ENCODE measurements around the gene XRCC1. TPM values are rescaled to one million over a fixed set of nuclear protein-coding genes. Genes with fewer than 3 reads are reported as not detected.

XRCC1 gene
- total and polyA plus RNA-seq, 4 experiments from 2014 or later: 16.3 to 41.0 (median 31.2) TPM

- POLR2A ChIA-PET (ENCODE audit: partially characterized antibody): no interaction called here
- H3K36me3 Mint-ChIP-seq: peaks cover 52 to 62% of the 10 kb centered on the region in 2 donors
- no peak for DNase-seq
- CTCF ChIA-PET (ENCODE audit: partially characterized antibody): interaction anchor here (1.2 kb wide), 1 partner anchor 54 kb away, joined by 5 read pairs; no protein-coding TSS in a partner anchor
- Histone ChIP-seq H3K4me1 (ENCODE audit: insufficient read depth, low read length) (no peaks in the 10 kb centered on the region), H3K36me3 (ENCODE audit: insufficient read depth, low read length) (peaks cover 48% of the 10 kb centered on the region), H3K27me3 (ENCODE audit: insufficient read depth, low read length) (no peaks in the 10 kb centered on the region), H3K27ac (ENCODE audit: low read depth, low read length) (no peak overlapping the region), H3K9me3 (ENCODE audit: control insufficient read depth in 1 of 2, low read length in 2 of 2) (no peaks in the 10 kb centered on the region), H3K4me3 (ENCODE audit: low read length in 2 of 2) (no peak overlapping the region)
- no peaks in the 10 kb centered on the region for H3K27me3 Mint-ChIP-seq
- H3K4me3 Mint-ChIP-seq: no peak overlapping the region
- peaks cover 0 to 3% (median under 1%) of the 10 kb centered on the region in 4 donors for H3K4me1 Mint-ChIP-seq
- peak overlapping the region in 2 of 7 donors; percentile 13 to 46 for H3K27ac Mint-ChIP-seq
- intact Hi-C loops (cut with micrococcal nuclease): no loop called here
- H3K9me3 Mint-ChIP-seq: peaks cover 0 to 12% (median 3%) of the 10 kb centered on the region in 8 donors
Measured at GRCh38 chr19:43540381-43540780, 34.9 kb downstream of the XRCC1 start.

GRCh38 chr19:43538922-43539321, 36.4 kb downstream of the XRCC1 start:
- no peak overlapping the region for H3K27ac Mint-ChIP-seq
- Histone ChIP-seq H3K4me3 (ENCODE audit: low read length in 2 of 2) (no peak overlapping the region), H3K4me1 (ENCODE audit: insufficient read depth, low read length) (peaks cover 1% of the 10 kb centered on the region), H3K36me3 (ENCODE audit: insufficient read depth, low read length) (peaks cover 34% of the 10 kb centered on the region), H3K27me3 (ENCODE audit: insufficient read depth, low read length) (no peaks in the 10 kb centered on the region), H3K27ac (ENCODE audit: low read depth, low read length) (no peak overlapping the region), H3K9me3 (ENCODE audit: control insufficient read depth in 1 of 2, low read length in 2 of 2) (no peaks in the 10 kb centered on the region)
- H3K27me3 Mint-ChIP-seq: no peaks in the 10 kb centered on the region
- no peak for DNase-seq
- ChIA-PET POLR2A (ENCODE audit: partially characterized antibody) (no interaction called here), CTCF (ENCODE audit: partially characterized antibody) (interaction anchor here (1.0 to 1.8 kb wide), 2 partner anchors 17 to 56 kb away, joined by 3 to 10 read pairs; no protein-coding TSS in a partner anchor)
- H3K9me3 Mint-ChIP-seq: peaks cover 0 to 12% (median 3%) of the 10 kb centered on the region in 8 donors
- peaks cover 0 to 8% (median 3%) of the 10 kb centered on the region in 4 donors for H3K4me1 Mint-ChIP-seq
- H3K36me3 Mint-ChIP-seq: peaks cover 49 to 53% of the 10 kb centered on the region in 2 donors
- H3K4me3 Mint-ChIP-seq: no peak overlapping the region
- intact Hi-C loops (cut with micrococcal nuclease): no loop called here

- H3K36me3 ChIP-seq (ENCODE audit: insufficient read depth, low read length): peaks cover 11% of the 10 kb centered on the region
- Mint-ChIP-seq H3K4me1 (peaks cover 10 to 22% (median 15%) of the 10 kb centered on the region in 4 donors), H3K36me3 (peaks cover 24 to 35% of the 10 kb centered on the region in 2 donors), H3K27me3 (no peaks in the 10 kb centered on the region), H3K4me3 (peak overlapping the region in 3 of 8 donors; percentile 12 to 69 (median 43)), H3K27ac (peak overlapping the region in 6 of 7 donors; percentile 57 to 95 (median 85)), H3K9me3 (peaks cover 0 to 12% (median 3%) of the 10 kb centered on the region in 8 donors)
- CTCF ChIA-PET (ENCODE audit: partially characterized antibody): interaction anchor here (0.6 to 21.6 kb wide), 10 partner anchors 9 to 96 kb away, joined by 3 to 835 read pairs (median 6); partner anchors contain the start of genes IRGQ and ZNF576
- no peaks in the 10 kb centered on the region for H3K27me3 ChIP-seq (ENCODE audit: insufficient read depth, low read length)
- POLR2A ChIA-PET (ENCODE audit: partially characterized antibody): interaction anchor here (1.1 to 2.8 kb wide), 4 partner anchors 21 to 71 kb away, joined by 3 to 19 read pairs (median 10); partner anchors contain the start of genes IRGQ, PHLDB3 and ZNF576
- H3K9me3 ChIP-seq (ENCODE audit: control insufficient read depth in 1 of 2, low read length in 2 of 2): no peaks in the 10 kb centered on the region
- H3K27ac ChIP-seq (ENCODE audit: low read depth, low read length): no peak overlapping the region
- peaks cover 17% of the 10 kb centered on the region for H3K4me1 ChIP-seq (ENCODE audit: insufficient read depth, low read length)
- H3K4me3 ChIP-seq (ENCODE audit: low read length in 2 of 2): no peak overlapping the region
- intact Hi-C loops (cut with micrococcal nuclease): loop anchor here (2.0 to 5.0 kb wide), 2 partner anchors 20 to 42 kb away; partner anchors contain the start of genes PINLYP and XRCC1
- peak in 2 of 5 donors; percentile 11 to 39 for DNase-seq
Measured at GRCh38 chr19:43534816-43535761, 40.2 kb downstream of the XRCC1 start.

GRCh38 chr19:43534305-43534815, 41.0 kb downstream of the XRCC1 start:
- Histone ChIP-seq H3K27me3 (ENCODE audit: insufficient read depth, low read length) (no peaks in the 10 kb centered on the region), H3K4me3 (ENCODE audit: low read length in 2 of 2) (no peak overlapping the region), H3K4me1 (ENCODE audit: insufficient read depth, low read length) (peaks cover 17% of the 10 kb centered on the region), H3K27ac (ENCODE audit: low read depth, low read length) (peak overlapping the region; percentile 53), H3K36me3 (ENCODE audit: insufficient read depth, low read length) (peaks cover 9% of the 10 kb centered on the region), H3K9me3 (ENCODE audit: control insufficient read depth in 1 of 2, low read length in 2 of 2) (no peaks in the 10 kb centered on the region)
- Mint-ChIP-seq H3K27me3 (no peaks in the 10 kb centered on the region), H3K4me1 (peaks cover 10 to 22% (median 15%) of the 10 kb centered on the region in 4 donors), H3K36me3 (peaks cover 20 to 31% of the 10 kb centered on the region in 2 donors), H3K4me3 (peak overlapping the region; percentile 91 to 99 (median 98)), H3K9me3 (peaks cover 0 to 11% (median 3%) of the 10 kb centered on the region in 8 donors), H3K27ac (peak overlapping the region; percentile 95 to 99 (median 98))
- intact Hi-C loops (cut with micrococcal nuclease): loop anchor here (2.0 to 5.0 kb wide), 2 partner anchors 20 to 43 kb away; partner anchors contain the start of genes PINLYP and XRCC1
- ChIA-PET POLR2A (ENCODE audit: partially characterized antibody) (interaction anchor here (1.1 to 4.0 kb wide), 11 partner anchors 10 to 96 kb away, joined by 3 to 31 read pairs (median 15); partner anchors contain the start of genes IRGQ, PHLDB3, PINLYP and XRCC1), CTCF (ENCODE audit: partially characterized antibody) (interaction anchor here (1.0 to 21.6 kb wide), 5 partner anchors 10 to 96 kb away, joined by 3 to 835 read pairs (median 40); partner anchors contain the start of genes IRGQ and ZNF576)
- DNase-seq: no peak

GRCh38 chr19:43533546-43534304, 41.6 kb downstream of the XRCC1 start:
- peaks cover 2% of the 10 kb centered on the region for H3K36me3 ChIP-seq (ENCODE audit: insufficient read depth, low read length)
- Mint-ChIP-seq H3K4me1 (peaks cover 10 to 22% (median 15%) of the 10 kb centered on the region in 4 donors), H3K9me3 (peaks cover 0 to 5% (median 0%) of the 10 kb centered on the region in 8 donors), H3K36me3 (peaks cover 13 to 26% of the 10 kb centered on the region in 2 donors), H3K27me3 (no peaks in the 10 kb centered on the region), H3K27ac (peak overlapping the region; percentile 95 to 99 (median 98)), H3K4me3 (peak overlapping the region; percentile 91 to 99 (median 98))
- H3K27me3 ChIP-seq (ENCODE audit: insufficient read depth, low read length): no peaks in the 10 kb centered on the region
- H3K9me3 ChIP-seq (ENCODE audit: control insufficient read depth in 1 of 2, low read length in 2 of 2): no peaks in the 10 kb centered on the region
- peak; percentile 87 to 98 (median 91) for DNase-seq
- H3K27ac ChIP-seq (ENCODE audit: low read depth, low read length): peak overlapping the region; percentile 53
- intact Hi-C loops (cut with micrococcal nuclease): loop anchor here (1.0 to 5.0 kb wide), 5 partner anchors 21 to 63 kb away; partner anchors contain the start of genes IRGQ, PHLDB3, PINLYP and XRCC1
- H3K4me1 ChIP-seq (ENCODE audit: insufficient read depth, low read length): peaks cover 17% of the 10 kb centered on the region
- POLR2A ChIA-PET (ENCODE audit: partially characterized antibody): interaction anchor here (0.6 to 4.0 kb wide), 22 partner anchors 8 to 135 kb away, joined by 3 to 31 read pairs (median 5); partner anchors contain the start of genes IRGQ, PHLDB3, PINLYP and PLAUR
- CTCF ChIA-PET (ENCODE audit: partially characterized antibody): interaction anchor here (1.2 to 21.6 kb wide), 6 partner anchors 14 to 95 kb away, joined by 3 to 835 read pairs (median 35); partner anchors contain the start of genes IRGQ and ZNF576
- peak overlapping the region; percentile 69 to 88 for H3K4me3 ChIP-seq (ENCODE audit: low read length in 2 of 2)

Data from CD4-positive, alpha-beta memory T cell (primary cell).